GM23338 (cell line): Measurements from ENCODE around the gene ACOX3. TPM values are rescaled to one million over a fixed set of nuclear protein-coding genes. Genes with fewer than 3 reads are reported as not detected.

Experiments used
- ATAC-seq: fragments of 200-7000 bp; cut with Tn5 transposase; 3 replicates; pipeline ENCODE4 v1.9.1; 2020
- DNase-seq: peaks from one replicate; pipeline ENCODE4 v3.0.0-alpha.2; 2015; ENCODE audit warnings: low spot score
- H2AFZ ChIP-seq: fragments of 200-600 bp; sonication (generic); 2 replicates; pipeline ENCODE4 v1.8.0; 2016; ENCODE audit warnings: antibody characterized with exemption, mild to moderate bottlenecking, moderate library complexity
- H3F3A ChIP-seq: fragments of 200-600 bp; sonication (generic); replicated peaks from 2 replicates; pipeline ENCODE4 v1.8.0; 2017; ENCODE audit warnings: antibody characterized with exemption, mixed run types, low read depth
- H3K27ac ChIP-seq: fragments of 200-600 bp; sonication (generic); 2 replicates; pipeline ENCODE4 v1.6.1; 2016; ENCODE audit warnings: low read depth
- H3K27me3 ChIP-seq: fragments of 200-600 bp; sonication (generic); 2 replicates; pipeline ENCODE4 v1.8.0; 2016; ENCODE audit warnings: mild to moderate bottlenecking, mixed run types, moderate library complexity; ENCODE audit not compliant: insufficient read depth
- H3K36me3 ChIP-seq: fragments of 200-600 bp; sonication (generic); 2 replicates; pipeline ENCODE4 v1.8.0; 2016; ENCODE audit warnings: mild to moderate bottlenecking; ENCODE audit not compliant: insufficient read depth
- H3K4me1 ChIP-seq: fragments of 200-600 bp; sonication (generic); 2 replicates; pipeline ENCODE4 v1.8.0; 2016; ENCODE audit warnings: mild to moderate bottlenecking, moderate library complexity; ENCODE audit not compliant: insufficient read depth
- H3K4me2 ChIP-seq: fragments of 200-600 bp; sonication (generic); 2 replicates; pipeline ENCODE4 v1.7.1; 2017; ENCODE audit warnings: mixed run types
- H3K4me3 ChIP-seq: fragments of 200-600 bp; sonication (generic); 2 replicates; pipeline ENCODE4 v1.6.1; 2016; ENCODE audit warnings: mixed run types
- H3K79me2 ChIP-seq: fragments of 200-600 bp; sonication (generic); replicated peaks from 2 replicates; pipeline ENCODE4 v1.8.0; 2017; ENCODE audit warnings: mild to moderate bottlenecking; ENCODE audit not compliant: insufficient read depth
- H3K9me2 ChIP-seq: fragments of 200-600 bp; sonication (generic); 2 replicates; pipeline ENCODE4 v1.8.0; 2017; ENCODE audit not compliant: insufficient read depth
- H4K20me1 ChIP-seq: fragments of 200-600 bp; sonication (generic); replicated peaks from 2 replicates; pipeline ENCODE4 v1.8.0; 2017; ENCODE audit warnings: mild to moderate bottlenecking; ENCODE audit not compliant: insufficient read depth
- H3K27ac Mint-ChIP-seq: 2 replicates; pipeline ENCODE4 v1.8.0; 2020; ENCODE audit warnings: inconsistent platforms, mild to moderate bottlenecking, moderate library complexity, mixed read lengths
- H3K27me3 Mint-ChIP-seq: 3 replicates; pipeline ENCODE4 v1.8.0; 2022; ENCODE audit warnings: low read depth, mild to moderate bottlenecking, moderate library complexity, mixed read lengths, inconsistent platforms; ENCODE audit not compliant: insufficient read depth, poor library complexity
- H3K36me3 Mint-ChIP-seq: 3 replicates; pipeline ENCODE4 v1.8.0; 2021; ENCODE audit warnings: low read depth, mild to moderate bottlenecking, inconsistent platforms, moderate library complexity, mixed read lengths
- H3K4me1 Mint-ChIP-seq: 3 replicates; pipeline ENCODE4 v1.8.0; 2020; ENCODE audit warnings: mild to moderate bottlenecking, inconsistent platforms, mixed read lengths
- H3K4me3 Mint-ChIP-seq: 3 replicates; pipeline ENCODE4 v1.8.0; 2021; ENCODE audit warnings: moderate library complexity, mild to moderate bottlenecking, inconsistent platforms, mixed read lengths
- H3K9me3 Mint-ChIP-seq: 3 replicates; pipeline ENCODE4 v1.8.0; 2020; ENCODE audit warnings: moderate library complexity, mild to moderate bottlenecking, inconsistent platforms, mixed read lengths
- CREB1 ChIP-seq: fragments of 250-450 bp; sonication (Bioruptor Pico); IDR thresholded peaks from 2 replicates; pipeline ENCODE4 v1.5.0; 2020; ENCODE audit warnings: low read depth, mild to moderate bottlenecking, moderate library complexity
- EZH2 ChIP-seq: fragments of 200-600 bp; sonication (generic); IDR thresholded peaks from one replicate; pipeline ENCODE4 v1.8.0; 2017; ENCODE audit warnings: antibody characterized with exemption, mild to moderate bottlenecking, low read depth; ENCODE audit not compliant: unreplicated experiment
- EZH2phosphoT487 ChIP-seq: fragments of 200-600 bp; sonication (generic); IDR thresholded peaks from one replicate; pipeline ENCODE4 v1.8.1; 2018; ENCODE audit warnings: antibody characterized with exemption; ENCODE audit not compliant: unreplicated experiment
- JUNB ChIP-seq: IDR thresholded peaks from one replicate; pipeline ENCODE4 v1.6.1; 2016; ENCODE audit warnings: antibody characterized with exemption; ENCODE audit not compliant: unreplicated experiment
- POLR2AphosphoS5 ChIP-seq: IDR thresholded peaks from 2 replicates; pipeline ENCODE4 v1.6.1; 2016; ENCODE audit warnings: antibody characterized with exemption, low read depth
- STAT1 ChIP-seq: IDR thresholded peaks from one replicate; pipeline ENCODE4 v1.6.1; 2016; ENCODE audit warnings: antibody characterized with exemption; ENCODE audit not compliant: unreplicated experiment
- ZNF114 ChIP-seq: fragments of 250-450 bp; sonication (Bioruptor Pico); IDR thresholded peaks from 2 replicates; pipeline ENCODE4 v1.5.0; 2020; ENCODE audit warnings: mild to moderate bottlenecking, moderate library complexity
- ZNF331 ChIP-seq: fragments of 250-450 bp; sonication (Bioruptor Pico); IDR thresholded peaks from 2 replicates; pipeline ENCODE4 v1.5.0; 2020; ENCODE audit warnings: low read depth, mild to moderate bottlenecking, moderate library complexity
- polyA plus RNA-seq: library from polyadenylated mRNA; unstranded; fragments of >200 nt; fragmentation: Nextera tagmentation; extraction: Ambion mirVana; gene quantifications from 2 replicates; pipeline ENCODE4 v1.2.1, GENCODE V29; 2016
- total RNA-seq: library from RNA; depleted of rRNA; stranded (reverse); fragments of >200 nt; shearing (Covaris generic); gene quantifications from 2 replicates; pipeline ENCODE4 v1.2.3, GENCODE V29; 2014
- TF ChIP-seq, protein P1 (sequence below): IDR thresholded peaks from one replicate; pipeline ENCODE4 v1.6.1; 2018; ENCODE audit warnings: antibody characterized with exemption; ENCODE audit not compliant: unreplicated experiment
- TF ChIP-seq, protein P2 (sequence below): IDR thresholded peaks from 2 replicates; pipeline ENCODE4 v1.6.1; 2016; ENCODE audit warnings: antibody characterized with exemption
- TF ChIP-seq, protein P3 (sequence below), 2 experiments: fragments of 200-600 bp in 1 of 2; sonication (generic) in 1 of 2; conservative IDR thresholded peaks; 2 replicates each; pipeline versions ENCODE4 v1.5.1 to v1.6.1; 2016 to 2017; ENCODE audit warnings: antibody characterized with exemption in 2 of 2, low read depth in 2 of 2, mild to moderate bottlenecking in 2 of 2, moderate library complexity in 1 of 2

ACOX3 gene
- total and polyA plus RNA-seq, 2 experiments from 2014 or later: 6.4 to 17.2 TPM

DNA sequence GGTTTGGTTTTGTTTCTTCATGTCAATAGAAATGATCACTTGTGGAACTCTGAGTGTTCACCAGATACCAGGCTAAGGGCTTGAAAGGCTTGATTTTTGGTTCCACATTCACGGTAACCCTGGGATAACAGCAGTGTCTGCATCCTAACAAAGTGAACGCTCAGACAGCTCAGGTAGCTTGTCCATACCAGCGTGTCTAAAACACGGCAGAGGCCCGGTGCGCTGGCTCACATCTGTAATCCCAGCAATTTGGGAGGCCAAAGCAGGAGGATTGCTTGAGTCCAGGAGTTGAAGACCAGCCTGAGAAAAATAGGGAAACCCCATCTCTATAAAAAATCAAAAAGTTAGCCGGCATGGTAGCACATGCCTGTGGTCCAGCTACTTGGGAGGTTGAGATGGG lies 122.0 kb downstream of the ACOX3 start:
- peaks cover 19% of the 10 kb centered on the region for H3K4me1 Mint-ChIP-seq
- no peaks in the 10 kb centered on the region for H4K20me1 ChIP-seq
- peaks cover 6% of the 10 kb centered on the region; the same call in 1 of the 2 replicates for H3K9me2 ChIP-seq
- no peaks in the 10 kb centered on the region for H3F3A ChIP-seq
- H3K9me3 Mint-ChIP-seq: peaks cover 4% of the 10 kb centered on the region; the same call in 2 of the 3 replicates
- no peak overlapping the region for H3K4me2 ChIP-seq
- H3K27ac ChIP-seq: no peak overlapping the region
- no peak overlapping the region for H3K27ac Mint-ChIP-seq
- no peak for TF ChIP-seq EZH2phosphoT487
- TF ChIP-seq, protein P1, sequence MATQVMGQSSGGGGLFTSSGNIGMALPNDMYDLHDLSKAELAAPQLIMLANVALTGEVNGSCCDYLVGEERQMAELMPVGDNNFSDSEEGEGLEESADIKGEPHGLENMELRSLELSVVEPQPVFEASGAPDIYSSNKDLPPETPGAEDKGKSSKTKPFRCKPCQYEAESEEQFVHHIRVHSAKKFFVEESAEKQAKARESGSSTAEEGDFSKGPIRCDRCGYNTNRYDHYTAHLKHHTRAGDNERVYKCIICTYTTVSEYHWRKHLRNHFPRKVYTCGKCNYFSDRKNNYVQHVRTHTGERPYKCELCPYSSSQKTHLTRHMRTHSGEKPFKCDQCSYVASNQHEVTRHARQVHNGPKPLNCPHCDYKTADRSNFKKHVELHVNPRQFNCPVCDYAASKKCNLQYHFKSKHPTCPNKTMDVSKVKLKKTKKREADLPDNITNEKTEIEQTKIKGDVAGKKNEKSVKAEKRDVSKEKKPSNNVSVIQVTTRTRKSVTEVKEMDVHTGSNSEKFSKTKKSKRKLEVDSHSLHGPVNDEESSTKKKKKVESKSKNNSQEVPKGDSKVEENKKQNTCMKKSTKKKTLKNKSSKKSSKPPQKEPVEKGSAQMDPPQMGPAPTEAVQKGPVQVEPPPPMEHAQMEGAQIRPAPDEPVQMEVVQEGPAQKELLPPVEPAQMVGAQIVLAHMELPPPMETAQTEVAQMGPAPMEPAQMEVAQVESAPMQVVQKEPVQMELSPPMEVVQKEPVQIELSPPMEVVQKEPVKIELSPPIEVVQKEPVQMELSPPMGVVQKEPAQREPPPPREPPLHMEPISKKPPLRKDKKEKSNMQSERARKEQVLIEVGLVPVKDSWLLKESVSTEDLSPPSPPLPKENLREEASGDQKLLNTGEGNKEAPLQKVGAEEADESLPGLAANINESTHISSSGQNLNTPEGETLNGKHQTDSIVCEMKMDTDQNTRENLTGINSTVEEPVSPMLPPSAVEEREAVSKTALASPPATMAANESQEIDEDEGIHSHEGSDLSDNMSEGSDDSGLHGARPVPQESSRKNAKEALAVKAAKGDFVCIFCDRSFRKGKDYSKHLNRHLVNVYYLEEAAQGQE: no peak
- no peak for TF ChIP-seq CREB1 (CRISPR knock-in tag)
- TF ChIP-seq JUNB: no peak
- no peak for TF ChIP-seq POLR2AphosphoS5
- TF ChIP-seq, protein P2, sequence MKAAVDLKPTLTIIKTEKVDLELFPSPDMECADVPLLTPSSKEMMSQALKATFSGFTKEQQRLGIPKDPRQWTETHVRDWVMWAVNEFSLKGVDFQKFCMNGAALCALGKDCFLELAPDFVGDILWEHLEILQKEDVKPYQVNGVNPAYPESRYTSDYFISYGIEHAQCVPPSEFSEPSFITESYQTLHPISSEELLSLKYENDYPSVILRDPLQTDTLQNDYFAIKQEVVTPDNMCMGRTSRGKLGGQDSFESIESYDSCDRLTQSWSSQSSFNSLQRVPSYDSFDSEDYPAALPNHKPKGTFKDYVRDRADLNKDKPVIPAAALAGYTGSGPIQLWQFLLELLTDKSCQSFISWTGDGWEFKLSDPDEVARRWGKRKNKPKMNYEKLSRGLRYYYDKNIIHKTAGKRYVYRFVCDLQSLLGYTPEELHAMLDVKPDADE: no peak
- no peak for TF ChIP-seq ZNF331
- TF ChIP-seq, protein P3, sequence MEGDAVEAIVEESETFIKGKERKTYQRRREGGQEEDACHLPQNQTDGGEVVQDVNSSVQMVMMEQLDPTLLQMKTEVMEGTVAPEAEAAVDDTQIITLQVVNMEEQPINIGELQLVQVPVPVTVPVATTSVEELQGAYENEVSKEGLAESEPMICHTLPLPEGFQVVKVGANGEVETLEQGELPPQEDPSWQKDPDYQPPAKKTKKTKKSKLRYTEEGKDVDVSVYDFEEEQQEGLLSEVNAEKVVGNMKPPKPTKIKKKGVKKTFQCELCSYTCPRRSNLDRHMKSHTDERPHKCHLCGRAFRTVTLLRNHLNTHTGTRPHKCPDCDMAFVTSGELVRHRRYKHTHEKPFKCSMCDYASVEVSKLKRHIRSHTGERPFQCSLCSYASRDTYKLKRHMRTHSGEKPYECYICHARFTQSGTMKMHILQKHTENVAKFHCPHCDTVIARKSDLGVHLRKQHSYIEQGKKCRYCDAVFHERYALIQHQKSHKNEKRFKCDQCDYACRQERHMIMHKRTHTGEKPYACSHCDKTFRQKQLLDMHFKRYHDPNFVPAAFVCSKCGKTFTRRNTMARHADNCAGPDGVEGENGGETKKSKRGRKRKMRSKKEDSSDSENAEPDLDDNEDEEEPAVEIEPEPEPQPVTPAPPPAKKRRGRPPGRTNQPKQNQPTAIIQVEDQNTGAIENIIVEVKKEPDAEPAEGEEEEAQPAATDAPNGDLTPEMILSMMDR (conservative IDR thresholded peaks at IDR 0.05; ENCODE audit: low read depth in 2 of 2): no peak
- no peak for TF ChIP-seq EZH2
- no peak for TF ChIP-seq ZNF114 (CRISPR knock-in tag)
- no peaks in the 10 kb centered on the region for H3K36me3 ChIP-seq
- H3K27me3 ChIP-seq: no peaks in the 10 kb centered on the region
- H3K36me3 Mint-ChIP-seq: no peaks in the 10 kb centered on the region
- DNase-seq (no peak), ATAC-seq (no peak)
- no peak overlapping the region for H2AFZ ChIP-seq
- H3K4me3 Mint-ChIP-seq: no peak overlapping the region
- peaks cover 11% of the 10 kb centered on the region for H3K27me3 Mint-ChIP-seq
- no peak overlapping the region for H3K4me3 ChIP-seq
- no peaks in the 10 kb centered on the region for H3K79me2 ChIP-seq
- H3K4me1 ChIP-seq: peaks cover 9% of the 10 kb centered on the region

DNA sequence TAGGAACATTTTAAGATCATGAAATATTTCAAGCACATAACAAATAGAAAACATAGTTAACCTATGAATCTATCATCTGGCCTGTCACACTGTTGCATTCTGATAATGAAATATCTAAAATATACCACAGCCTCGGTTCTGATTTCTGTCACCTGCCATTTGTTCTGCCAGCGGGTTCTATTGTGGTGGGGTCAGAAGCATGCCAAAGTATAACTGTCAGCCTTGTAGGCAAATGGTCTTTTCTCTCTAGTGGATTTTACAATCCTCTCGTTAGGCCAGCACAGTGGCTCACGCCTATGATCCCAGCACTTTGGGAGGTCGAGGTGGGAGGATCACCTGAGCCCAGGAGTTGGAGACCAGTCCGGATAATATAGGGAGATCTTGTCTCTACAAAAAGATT lies 123.0 kb downstream of the ACOX3 start:
- ATAC-seq (no peak), DNase-seq (no peak)
- peaks cover 13% of the 10 kb centered on the region for H3K9me3 Mint-ChIP-seq
- Histone ChIP-seq H2AFZ (no peak overlapping the region), H4K20me1 (no peaks in the 10 kb centered on the region), H3K4me1 (peaks cover 9% of the 10 kb centered on the region), H3K27ac (no peak overlapping the region), H3K36me3 (no peaks in the 10 kb centered on the region), H3F3A (no peaks in the 10 kb centered on the region), H3K9me2 (peaks cover 6% of the 10 kb centered on the region; the same call in 1 of the 2 replicates), H3K79me2 (no peaks in the 10 kb centered on the region), H3K4me3 (no peak overlapping the region), H3K27me3 (no peaks in the 10 kb centered on the region), H3K4me2 (no peak overlapping the region)
- peaks cover 19% of the 10 kb centered on the region for H3K4me1 Mint-ChIP-seq
- peaks cover 8% of the 10 kb centered on the region for H3K27me3 Mint-ChIP-seq
- no peak overlapping the region for H3K4me3 Mint-ChIP-seq
- H3K27ac Mint-ChIP-seq: no peak overlapping the region
- no peaks in the 10 kb centered on the region for H3K36me3 Mint-ChIP-seq
- TF ChIP-seq JUNB (no peak), CREB1 (CRISPR knock-in tag) (no peak), STAT1 (no peak)
